H1 (cell line): ENCODE measurements around the gene S1PR2. TPM values are rescaled to one million over a fixed set of nuclear protein-coding genes. Genes with fewer than 3 reads are reported as not detected.

Experiments used
- BACH1 ChIP-seq: IDR thresholded peaks from 2 replicates; pipeline ENCODE4 v1.6.1; 2012; ENCODE audit warnings: low read length, improper control_type of control experiment
- CHD7 ChIP-seq: fragments of 300-600 bp; sonication (generic); IDR thresholded peaks from 2 replicates; pipeline ENCODE4 v1.7.1; 2012; ENCODE audit warnings: low read length, moderate library complexity, mild to moderate bottlenecking, inconsistent platforms; ENCODE audit not compliant: insufficient replicate concordance
- GABPA ChIP-seq: IDR thresholded peaks from 2 replicates; pipeline ENCODE4 v1.6.1; 2011; ENCODE audit warnings: mild to moderate bottlenecking, low read length, moderate library complexity, borderline replicate concordance; ENCODE audit not compliant: insufficient read depth
- HDAC6 ChIP-seq: IDR thresholded peaks from one replicate; pipeline ENCODE4 v1.7.1; 2012; ENCODE audit warnings: low read depth, mild to moderate bottlenecking, inconsistent platforms, low read length, moderate library complexity
- JUND ChIP-seq: IDR thresholded peaks from 2 replicates; pipeline ENCODE4 v1.6.1; 2011; ENCODE audit warnings: mild to moderate bottlenecking, improper control_type of control experiment, low read length
- POLR2A ChIP-seq, 2 experiments: IDR thresholded peaks; 1 replicate in 1 of 2; 2 replicates in 1 of 2; pipeline ENCODE4 v1.6.1; 2011; ENCODE audit warnings: low read depth in 2 of 2, low read length in 2 of 2, mild to moderate bottlenecking in 2 of 2; ENCODE audit errors: control extremely low read depth in 1 of 2
- SP1 ChIP-seq: IDR thresholded peaks from 2 replicates; pipeline ENCODE4 v1.6.1; 2011; ENCODE audit warnings: low read depth, low read length
- SUZ12 ChIP-seq: fragments of 200-600 bp; sonication (generic); IDR thresholded peaks from 2 replicates; pipeline ENCODE4 v1.6.1; 2012; ENCODE audit warnings: mild to moderate bottlenecking, inconsistent platforms, low read length, moderate library complexity, mixed read lengths
- TAF1 ChIP-seq: IDR thresholded peaks from 2 replicates; pipeline ENCODE4 v1.6.1; 2011; ENCODE audit warnings: mild to moderate bottlenecking, low read depth, low read length
- TAF7 ChIP-seq: optimal IDR thresholded peaks from 2 replicates; pipeline ENCODE3; 2011; ENCODE audit warnings: low read depth, mild to moderate bottlenecking, inconsistent platforms, low read length, moderate library complexity, borderline replicate concordance
- TCF12 ChIP-seq: IDR thresholded peaks from 2 replicates; pipeline ENCODE4 v1.6.1; 2011; ENCODE audit warnings: low read depth, mild to moderate bottlenecking, low read length
- ZNF274 ChIP-seq: IDR thresholded peaks from 2 replicates; pipeline ENCODE4 v1.7.0; 2012; ENCODE audit warnings: low read length, borderline replicate concordance; ENCODE audit errors: extremely low read depth
- polyA plus RNA-seq, 7 experiments: library from polyadenylated mRNA; depleted of rRNA in 3 of 7; stranded (reverse) in 5 of 7; unstranded in 2 of 7; fragments of >200 nt in 5 of 7; fragments of 200-250 nt in 2 of 7; gene quantifications; 1 replicate in 5 of 7; 2 replicates in 1 of 7; 4 replicates in 1 of 7; pipeline versions ENCODE4 v1.2.1 to v1.2.3, GENCODE V29; 2011 to 2013; ENCODE audit warnings: missing spikeins in 2 of 7, mixed read lengths in 2 of 7
- total RNA-seq: library from RNA; stranded (reverse); fragmentation: NEBNext Ultra II Directional; extraction: Animal tissue kit (Norgen Biotek cat#: 25700); gene quantifications from 2 replicates; pipeline ENCODE4 v1.2.1, GENCODE V29; 2021

S1PR2 gene
- total and polyA plus RNA-seq, 2 of the 8 experiments (the other 6 are each of a cell fraction or from before 2014, with no cell fraction given): 17.5 to 19.4 TPM

GRCh38 chr19:10194500-10195198 is 36.5 kb downstream of the S1PR2 start, which contains the start of gene DNMT1 (continued):
- no peak for TF ChIP-seq GABPA
- peak; percentile 78 for TF ChIP-seq TAF7
- peak; percentile 82 to 97 for TF ChIP-seq POLR2A (IDR thresholded peaks at IDR 0.05; ENCODE audit: control extremely low read depth in 1 of 2, low read depth in 2 of 2, low read length in 2 of 2)
- no peak for TF ChIP-seq CHD7
- peak; percentile 88 for TF ChIP-seq TAF1
- no peak for TF ChIP-seq HDAC6
- TF ChIP-seq SUZ12: no peak; the same call in 1 of the 2 replicates
- peak; percentile 99 for TF ChIP-seq JUND
- TF ChIP-seq TCF12: no peak
- TF ChIP-seq BACH1: peak; percentile 73
- no peak for TF ChIP-seq ZNF274
- peak; percentile 76 for TF ChIP-seq SP1
